ENCODE results near the gene INTU. TPM values are rescaled to one million over a fixed set of nuclear protein-coding genes. Genes with fewer than 3 reads are reported as not detected.
A peak's percentile ranks its signal among the peaks of the same experiment; 100 is the strongest.
"Not testable (repeated sequence)": the region's sequence is repeated elsewhere in the genome, so short reads cannot be mapped to it uniquely, and the experiment has no call there.

Gene INTU
- total and polyA plus RNA-seq, 9 of the 15 experiments (the other 6 are each of a cell fraction or from before 2014, with no cell fraction given) = 1.5 to 8.9 (median 3.9) TPM

GRCh38 chr4:127632420-127633403 lies at the start of gene INTU (continued):
- TF ChIP-seq MGA (IDR thresholded peaks at IDR 0.05) = peak; percentile 49; the same call in 1 of the 2 replicates
- TF ChIP-seq BMI1 (IDR thresholded peaks at IDR 0.05; ENCODE audit: low read length) = peak; percentile 85
- TF ChIP-seq ZFP30 (CRISPR knock-in tag; IDR thresholded peaks at IDR 0.05; ENCODE audit: borderline replicate concordance) = no peak
- TF ChIP-seq DPF2 (IDR thresholded peaks at IDR 0.05) = no peak

GRCh38 chr4:127586496-127586895 lies 46.3 kb upstream of the INTU start:
- H3K9me3 ChIP-seq (replicated peaks; ENCODE audit: control insufficient read depth, insufficient read depth, low read depth, low read length); H2AFZ ChIP-seq (ENCODE audit: low read depth, low read length); ATAC-seq; H3K27ac ChIP-seq (ENCODE audit: extremely low read depth, low read depth, low read length); H3K27me3 ChIP-seq (ENCODE audit: control insufficient read depth in 2 of 2, insufficient read depth in 2 of 2, low read length in 2 of 2); CTCF ChIA-PET (ENCODE audit: low intra/inter-chr PET ratio); H3K9me1 ChIP-seq (ENCODE audit: control insufficient read depth, insufficient read depth, low read length); H3K79me2 ChIP-seq (ENCODE audit: control insufficient read depth, insufficient read depth, low read length); H3K36me3 ChIP-seq (ENCODE audit: control insufficient read depth, insufficient read depth, low read length); H3K4me1 ChIP-seq (replicated peaks in 1 of 2; ENCODE audit: control insufficient read depth in 2 of 2, insufficient read depth in 2 of 2, low read length in 2 of 2); FAIRE-seq; H4K20me1 ChIP-seq (replicated peaks; ENCODE audit: control insufficient read depth, insufficient read depth, low read length); DNase-seq (ENCODE audit: extremely low read depth in 1 of 4, low spot score in 3 of 4); H3K4me2 ChIP-seq (ENCODE audit: insufficient read depth, low read length); BruUV-seq (replicated peaks); in situ Hi-C loops (cut with MboI); H3K9ac ChIP-seq (ENCODE audit: insufficient read depth in 1 of 2, low read depth in 2 of 2, low read length in 2 of 2); H3K4me3 ChIP-seq: not testable (repeated sequence)
- intact Hi-C loops (cut with micrococcal nuclease) = loop anchor here (2.0 to 5.0 kb wide), 2 partner anchors 108 to 184 kb away; no protein-coding TSS in a partner anchor
- POLR2A ChIA-PET = interaction anchor here (0.6 to 1.9 kb wide), 3 partner anchors 10 to 22 kb away, joined by 3 to 6 read pairs (median 3); no protein-coding TSS in a partner anchor
- WGBS (ENCODE audit: insufficient coverage, low coverage, missing lambda C conversion rate) = 0% methylated on average over 4 of the region's 4 CpGs
